HL-60/S4 (cell line): ENCODE measurements around the gene CIAO2A.

ENCODE experiments used
- in situ Hi-C: fragments of 300-500 bp; cut with MboI; formaldehyde crosslinking; loops from 2 replicates; pipeline ENCODE4 v1.14.3; 2022; ENCODE audit warnings: low sequenced_read_pairs

The CIAO2A gene

GRCh38 chr15:64072812-64073211 is 20.8 kb downstream of the CIAO2A start:
- in situ Hi-C loops: loop anchor here (10.0 to 25.0 kb wide), 3 partner anchors 328 to 611 kb away; no protein-coding TSS in a partner anchor

GRCh38 chr15:64071931-64072765 is 21.5 kb downstream of the CIAO2A start:
- in situ Hi-C loops: loop anchor here (10.0 to 25.0 kb wide), 3 partner anchors 327 to 610 kb away; no protein-coding TSS in a partner anchor

GRCh38 chr15:64070965-64071851 is 22.4 kb downstream of the CIAO2A start:
- in situ Hi-C loops: loop anchor here (10.0 to 25.0 kb wide), 3 partner anchors 326 to 609 kb away; no protein-coding TSS in a partner anchor

GRCh38 chr15:64070106-64070505 is 23.5 kb downstream of the CIAO2A start:
- in situ Hi-C loops: loop anchor here (10.0 to 25.0 kb wide), 3 partner anchors 325 to 608 kb away; no protein-coding TSS in a partner anchor

- in situ Hi-C loops: loop anchor here (25.0 kb wide), 1 partner anchor 606 kb away; no protein-coding TSS in a partner anchor
Measured at GRCh38 chr15:64068133-64068532, 25.5 kb downstream of the CIAO2A start.

- in situ Hi-C loops: loop anchor here (25.0 kb wide), 1 partner anchor 605 kb away; no protein-coding TSS in a partner anchor
Measured at GRCh38 chr15:64067564-64068030, 26.0 kb downstream of the CIAO2A start.

- in situ Hi-C loops: loop anchor here (25.0 kb wide), 1 partner anchor 604 kb away; no protein-coding TSS in a partner anchor
Measured at GRCh38 chr15:64066451-64066850, 27.2 kb downstream of the CIAO2A start.

GRCh38 chr15:64060716-64061115 is 32.9 kb downstream of the CIAO2A start:
- in situ Hi-C loops: loop anchor here (25.0 kb wide), 1 partner anchor 598 kb away; no protein-coding TSS in a partner anchor

GRCh38 chr15:64059104-64059503 is 34.5 kb downstream of the CIAO2A start:
- in situ Hi-C loops: loop anchor here (25.0 kb wide), 1 partner anchor 597 kb away; no protein-coding TSS in a partner anchor

GRCh38 chr15:64058279-64058678 is 35.4 kb downstream of the CIAO2A start:
- in situ Hi-C loops: loop anchor here (25.0 kb wide), 1 partner anchor 596 kb away; no protein-coding TSS in a partner anchor

GRCh38 chr15:64053674-64054073 is 40.0 kb downstream of the CIAO2A start:
- in situ Hi-C loops: loop anchor here (25.0 kb wide), 1 partner anchor 591 kb away; no protein-coding TSS in a partner anchor

GRCh38 chr15:64052925-64053491 is 40.6 kb downstream of the CIAO2A start:
- in situ Hi-C loops: loop anchor here (25.0 kb wide), 1 partner anchor 591 kb away; no protein-coding TSS in a partner anchor

GRCh38 chr15:64051407-64052259 is 42.0 kb downstream of the CIAO2A start:
- in situ Hi-C loops: loop anchor here (25.0 kb wide), 1 partner anchor 589 kb away; no protein-coding TSS in a partner anchor

GRCh38 chr15:64051093-64051402 is 42.6 kb downstream of the CIAO2A start:
- in situ Hi-C loops: loop anchor here (25.0 kb wide), 1 partner anchor 589 kb away; no protein-coding TSS in a partner anchor

- in situ Hi-C loops: loop anchor here (25.0 kb wide), 1 partner anchor 588 kb away; no protein-coding TSS in a partner anchor
Measured at GRCh38 chr15:64050281-64051092, 43.2 kb downstream of the CIAO2A start.

- in situ Hi-C loops: no loop called here
Measured at GRCh38 chr15:64048781-64049460, 44.7 kb downstream of the CIAO2A start.

- in situ Hi-C loops: no loop called here
Measured at GRCh38 chr15:64046421-64047153, 47.1 kb downstream of the CIAO2A start, which contains the start of gene DAPK2. Gene DAPK2 (minus strand): TSS chr15:64046485. CDS start chr15:64040261, 6,224 bp downstream.
